HG02840 (cell line): ENCODE results near the gene C16orf96.

ENCODE experiments used
- ATAC-seq: cut with Tn5 transposase; IDR thresholded peaks from one replicate; pipeline ENCODE4 v1.9.1; 2021; ENCODE audit warnings: mild to moderate bottlenecking, moderate library complexity, moderate number of reproducible peaks; ENCODE audit not compliant: unreplicated experiment, low FRiP score

C16orf96 gene

GRCh38 chr16:4597174-4597573 lies 41.0 kb downstream of the C16orf96 start:
- ATAC-seq = no peak

DNA sequence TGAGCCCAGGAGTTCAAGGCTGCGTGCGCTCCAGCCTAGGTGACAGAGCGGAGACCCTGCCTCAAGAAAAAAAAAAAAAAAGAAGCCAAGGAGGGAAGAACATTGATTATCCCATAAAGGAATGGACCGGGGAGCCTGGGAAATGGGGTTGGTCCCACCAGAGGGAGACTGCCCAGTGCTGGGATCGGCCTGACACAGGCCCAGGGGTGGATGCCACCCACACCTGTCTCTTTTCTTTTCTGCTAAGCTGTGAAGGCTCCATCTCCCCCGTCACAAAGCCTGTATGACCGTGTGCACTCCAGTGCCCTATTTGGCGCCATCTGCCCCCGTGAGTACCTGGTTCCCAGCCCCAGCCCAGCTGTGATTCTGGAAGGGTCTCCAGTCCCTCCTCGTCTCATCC lies 42.9 kb downstream of the C16orf96 start:
- no peak for ATAC-seq

GRCh38 chr16:4599545-4599944 lies 43.4 kb downstream of the C16orf96 start:
- no peak for ATAC-seq

- no peak for ATAC-seq
Measured at GRCh38 chr16:4601036-4601863, 45.1 kb downstream of the C16orf96 start.

DNA sequence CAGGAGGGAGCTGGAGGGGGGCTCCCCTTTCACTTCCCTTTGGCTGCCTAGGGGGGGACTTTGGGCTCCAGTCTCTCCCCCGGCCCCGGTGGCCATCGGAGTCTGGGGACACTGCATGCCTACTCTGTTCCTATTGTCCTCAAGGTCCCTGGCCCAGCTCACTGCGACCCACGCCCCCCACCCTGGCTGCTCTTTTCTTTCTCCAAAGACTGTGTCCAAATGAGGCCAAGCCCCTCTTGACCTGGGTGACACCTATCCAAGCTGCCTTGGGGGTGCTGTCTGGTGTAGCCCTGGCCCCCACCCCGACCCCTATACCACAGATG lies 45.7 kb downstream of the C16orf96 start:
- no peak for ATAC-seq

- no peak for ATAC-seq
Measured at GRCh38 chr16:4602331-4602730, 46.2 kb downstream of the C16orf96 start.

- no peak for ATAC-seq
Measured at GRCh38 chr16:4603624-4604170, 47.6 kb downstream of the C16orf96 start.

- no peak for ATAC-seq
Measured at GRCh38 chr16:4604401-4604800, 48.3 kb downstream of the C16orf96 start.

GRCh38 chr16:4606354-4606753 lies 50.2 kb downstream of the C16orf96 start:
- no peak for ATAC-seq

DNA sequence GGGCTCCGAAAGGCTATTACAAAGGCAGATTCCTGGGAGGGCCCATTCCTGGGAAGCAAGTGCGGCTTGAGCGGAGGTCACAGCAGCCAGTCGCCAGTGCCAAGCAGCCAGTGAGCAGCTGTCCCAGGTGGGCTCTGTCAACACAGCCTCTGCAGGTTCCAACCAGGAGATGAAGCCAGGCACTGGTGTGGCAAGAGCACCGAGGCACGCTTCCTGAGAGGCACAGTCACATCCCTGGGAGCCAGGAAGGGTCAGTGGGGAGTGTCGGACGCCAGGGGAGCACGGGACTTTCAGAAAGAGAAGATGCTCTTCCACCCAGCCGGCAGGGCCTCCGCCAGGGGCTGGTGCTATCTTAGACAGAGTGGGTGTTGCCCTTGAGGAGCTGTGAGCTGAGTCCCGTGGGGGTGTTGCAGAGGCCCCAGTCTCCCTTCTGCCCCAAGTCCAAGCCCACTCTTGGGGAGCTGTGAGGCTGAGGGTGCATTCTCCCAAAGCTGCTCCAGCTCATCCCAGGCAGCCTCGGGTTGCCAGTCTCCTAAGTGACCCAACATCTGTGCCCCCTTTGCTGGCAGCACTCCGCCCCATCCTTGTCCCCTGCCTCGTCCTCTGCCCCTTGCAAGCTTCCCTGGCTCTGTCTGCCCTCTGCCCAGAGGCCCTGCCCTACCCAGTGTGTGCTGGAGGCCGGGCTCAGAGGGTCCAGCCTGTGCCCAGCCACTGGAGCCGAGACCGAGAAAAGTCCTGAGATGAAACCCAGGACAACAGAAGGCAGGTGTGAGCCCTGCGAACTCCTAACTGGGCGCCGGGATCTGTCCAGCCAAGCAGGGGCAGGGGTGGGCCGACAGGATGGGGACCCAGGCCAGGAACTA lies 51.9 kb downstream of the C16orf96 start:
- ATAC-seq = no peak

DNA sequence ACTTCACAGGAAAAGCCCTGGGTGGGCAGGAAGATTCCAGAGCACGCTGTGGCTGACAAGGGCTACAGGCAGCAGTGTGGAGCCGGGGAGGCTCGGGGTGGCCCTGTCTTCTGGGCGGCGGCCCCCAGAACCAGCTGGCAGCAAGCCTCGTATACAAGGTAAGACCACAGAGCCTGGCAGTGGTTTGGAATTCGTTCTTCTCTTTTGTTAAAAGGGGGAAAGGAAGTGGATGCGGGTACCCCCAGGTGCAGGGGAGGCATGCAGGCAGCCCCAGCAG lies 52.5 kb downstream of the C16orf96 start:
- no peak for ATAC-seq

DNA sequence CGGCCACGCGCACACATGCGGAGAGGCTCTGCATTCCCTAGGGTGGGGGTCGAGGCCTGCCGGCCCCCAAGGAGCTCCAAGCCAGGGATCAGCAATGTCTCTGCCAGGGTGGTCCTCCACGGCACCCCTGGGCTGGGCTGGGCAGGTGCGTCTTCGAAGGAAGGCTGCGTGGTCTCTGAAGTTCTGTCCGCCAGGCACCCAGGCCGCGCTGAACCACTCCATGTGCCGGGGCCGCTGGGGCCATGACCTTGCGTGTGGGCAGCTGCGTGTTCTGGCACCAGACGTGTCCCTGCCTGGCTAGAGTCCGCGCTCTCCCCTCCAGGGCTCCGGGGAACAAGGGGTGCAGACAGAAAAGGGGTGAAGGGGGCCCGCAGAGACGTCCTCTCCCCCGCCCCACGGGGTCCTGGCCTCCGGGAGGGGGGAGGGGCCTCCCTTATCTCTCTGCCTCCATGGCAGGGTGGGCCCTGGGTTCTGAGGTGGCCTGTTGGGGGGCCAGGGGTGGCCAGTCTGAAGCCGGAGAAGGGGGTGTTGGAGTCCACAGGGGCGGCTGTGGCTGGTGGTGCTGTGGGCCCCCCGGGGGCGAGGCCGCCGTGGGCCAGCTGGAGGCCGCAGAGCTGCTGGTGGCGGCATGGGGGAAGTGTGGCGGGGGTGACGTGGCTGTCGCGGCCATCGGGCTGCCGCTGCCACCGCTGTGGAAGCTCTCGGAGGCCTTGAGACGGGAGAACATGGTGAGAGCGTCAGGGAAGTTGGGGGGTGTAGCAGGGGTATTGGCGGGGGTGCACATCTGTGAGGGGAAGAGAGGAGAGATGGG lies 53.3 kb downstream of the C16orf96 start:
- no peak for ATAC-seq

DNA sequence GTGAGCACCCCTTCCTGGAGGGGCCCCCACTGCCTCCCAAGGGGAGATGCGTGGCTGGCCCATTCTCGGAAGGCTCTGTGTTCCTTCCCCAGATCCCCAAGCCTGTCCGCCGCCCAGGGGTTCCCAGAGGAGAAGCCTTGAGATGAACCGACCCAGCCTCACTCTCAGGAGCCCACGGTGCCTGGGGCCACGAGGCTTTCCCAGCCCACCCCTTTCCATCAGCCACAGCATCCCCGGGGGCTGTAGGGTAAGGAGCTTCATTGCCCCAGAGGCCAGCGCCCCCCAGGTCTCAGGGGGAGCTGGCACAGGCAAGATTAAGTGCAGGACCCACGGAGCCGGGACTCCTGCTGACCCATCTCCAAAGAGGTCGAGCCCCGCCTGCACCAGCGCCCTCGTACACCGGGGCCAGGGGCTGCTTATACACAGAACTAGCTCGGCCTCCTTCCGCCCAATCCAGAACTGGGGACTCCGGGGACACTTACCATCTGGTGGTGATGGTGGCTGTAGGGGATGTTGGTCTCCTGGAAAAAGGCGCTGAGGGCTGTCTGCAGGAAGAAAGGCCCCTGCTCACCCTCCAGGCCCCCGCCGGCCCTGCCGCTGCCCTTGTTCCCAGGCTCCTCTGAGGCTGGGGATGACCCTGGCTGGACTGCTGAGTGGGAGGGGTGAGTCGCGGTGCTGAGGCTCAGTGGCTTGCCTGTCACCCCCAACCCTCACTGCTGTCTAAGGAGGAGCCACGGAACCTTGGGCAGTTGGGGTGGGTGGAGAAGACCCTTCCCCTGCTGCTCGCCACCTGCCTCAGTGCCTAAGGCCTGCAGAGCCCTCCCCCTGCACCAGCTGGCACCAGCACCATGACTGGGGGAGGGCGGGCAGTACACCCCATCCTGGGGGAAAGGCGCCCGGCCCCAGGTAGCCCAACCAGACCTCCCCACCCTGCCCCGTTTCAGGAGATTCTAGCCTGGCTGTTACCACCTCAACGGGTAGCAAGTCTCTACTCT lies 54.2 kb downstream of the C16orf96 start:
- ATAC-seq = no peak

- ATAC-seq = no peak
Measured at GRCh38 chr16:4611337-4612021, 55.3 kb downstream of the C16orf96 start.

- no peak for ATAC-seq
Measured at GRCh38 chr16:4612474-4612931, 56.4 kb downstream of the C16orf96 start.

GRCh38 chr16:4612977-4613635 lies 57.0 kb downstream of the C16orf96 start:
- no peak for ATAC-seq

DNA sequence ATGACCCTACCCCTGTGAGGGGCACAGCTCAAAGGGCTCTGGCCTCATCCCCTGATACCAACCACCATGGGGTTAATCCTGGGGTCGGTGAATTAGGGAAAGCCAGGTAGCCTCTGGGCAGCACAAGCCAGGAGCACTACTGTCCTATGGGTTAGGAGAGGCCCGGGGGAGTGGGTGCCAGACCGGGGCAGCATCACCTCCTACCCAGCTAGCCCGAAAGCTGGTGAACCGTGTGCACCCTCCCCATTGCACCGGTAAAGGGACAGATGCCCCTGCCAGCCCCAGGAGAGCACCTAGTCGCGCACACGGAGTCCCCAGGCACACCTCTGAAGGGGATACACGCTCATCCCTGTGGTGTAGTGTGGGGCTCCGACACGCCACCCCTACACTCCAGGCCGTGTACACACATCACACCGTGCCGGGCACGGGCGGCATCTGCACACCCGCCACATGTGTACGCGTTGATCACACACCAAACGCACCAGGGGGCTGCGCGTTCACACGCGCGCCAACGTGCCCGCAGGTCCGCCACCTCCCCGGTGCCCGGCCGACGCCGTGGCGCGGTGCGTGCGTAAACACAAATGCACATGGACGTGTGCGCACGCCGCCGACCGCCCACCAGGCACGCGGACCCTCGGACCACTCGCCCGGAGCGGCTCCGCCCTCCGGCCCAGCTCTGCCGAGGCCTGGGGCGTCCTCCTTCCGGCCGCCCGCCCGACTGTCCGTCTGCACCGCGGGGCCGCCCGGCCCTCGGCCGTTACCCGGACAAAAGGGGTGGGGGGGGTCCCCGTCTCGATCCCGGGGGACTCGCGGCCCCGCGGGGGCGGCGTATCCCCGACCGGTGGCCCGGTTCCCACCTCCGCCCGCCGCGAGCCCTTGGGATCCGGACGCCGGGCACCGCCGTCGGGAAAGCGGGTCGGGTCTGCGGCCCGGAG lies 57.8 kb downstream of the C16orf96 start:
- no peak for ATAC-seq
